ENCODE measurements around the gene ELN.
A peak's percentile ranks its signal among the peaks of the same experiment; 100 is the strongest.

ELN gene

DNA sequence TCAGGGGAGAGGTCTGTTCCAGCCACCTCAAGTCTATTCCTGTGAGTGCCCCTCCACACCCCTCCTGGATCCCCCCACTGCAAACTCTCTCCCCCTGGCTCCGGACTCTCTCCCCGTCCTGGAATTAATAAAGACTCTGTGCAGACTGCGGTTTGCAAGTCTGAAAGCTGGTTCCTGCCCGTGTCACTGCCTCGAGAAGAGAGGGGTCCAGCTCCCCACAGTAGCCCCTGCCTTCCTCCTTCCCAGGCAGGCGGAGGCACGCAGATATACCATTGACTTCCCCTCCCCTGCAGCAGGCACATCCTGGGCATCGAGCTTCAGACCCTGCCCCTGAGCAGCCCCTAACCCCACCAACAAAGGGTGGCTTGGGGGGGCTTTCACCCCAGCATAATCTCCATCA lies 2.2 kb upstream of the ELN start:
- Mint-ChIP-seq H3K27me3 (peaks cover 63% of the 10 kb centered on the region), H3K4me3 (no peak overlapping the region), H3K27ac (no peak overlapping the region), H3K36me3 (ENCODE audit: low read depth) (no peaks in the 10 kb centered on the region), H3K9me3 (no peaks in the 10 kb centered on the region), H3K4me1 (ENCODE audit: low read depth) (peaks cover 11% of the 10 kb centered on the region)
- DNase-seq = no peak

DNA sequence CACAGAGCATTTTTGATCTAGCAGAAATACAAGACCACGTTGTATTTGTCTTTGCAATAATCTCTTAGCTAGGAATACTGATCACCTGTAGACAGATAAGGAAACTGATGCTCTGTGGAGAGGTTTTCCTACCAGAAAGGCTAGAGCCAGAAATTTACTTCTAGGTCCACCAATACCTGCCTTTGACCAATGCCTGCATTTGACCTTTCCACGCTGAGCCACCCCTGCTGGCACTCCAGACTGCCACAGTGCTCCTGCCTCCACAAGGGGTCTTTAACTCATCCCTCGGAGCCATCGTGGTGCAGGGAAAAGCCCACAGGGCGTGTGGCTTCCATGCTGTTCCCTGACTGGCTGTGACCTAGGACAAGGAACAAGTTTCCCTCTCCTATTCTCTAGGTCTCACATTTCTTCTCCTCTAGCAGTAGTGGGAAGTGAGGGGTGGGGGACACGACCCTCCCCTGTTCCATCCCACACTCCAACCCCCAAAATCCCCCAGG lies 1.5 kb upstream of the ELN start:
- no peak for DNase-seq
- H3K36me3 Mint-ChIP-seq (ENCODE audit: low read depth) = no peaks in the 10 kb centered on the region
- peaks cover 11% of the 10 kb centered on the region for H3K4me1 Mint-ChIP-seq (ENCODE audit: low read depth)
- H3K27me3 Mint-ChIP-seq = peaks cover 70% of the 10 kb centered on the region
- H3K9me3 Mint-ChIP-seq = no peaks in the 10 kb centered on the region
- H3K4me3 Mint-ChIP-seq = no peak overlapping the region
- no peak overlapping the region for H3K27ac Mint-ChIP-seq

DNA sequence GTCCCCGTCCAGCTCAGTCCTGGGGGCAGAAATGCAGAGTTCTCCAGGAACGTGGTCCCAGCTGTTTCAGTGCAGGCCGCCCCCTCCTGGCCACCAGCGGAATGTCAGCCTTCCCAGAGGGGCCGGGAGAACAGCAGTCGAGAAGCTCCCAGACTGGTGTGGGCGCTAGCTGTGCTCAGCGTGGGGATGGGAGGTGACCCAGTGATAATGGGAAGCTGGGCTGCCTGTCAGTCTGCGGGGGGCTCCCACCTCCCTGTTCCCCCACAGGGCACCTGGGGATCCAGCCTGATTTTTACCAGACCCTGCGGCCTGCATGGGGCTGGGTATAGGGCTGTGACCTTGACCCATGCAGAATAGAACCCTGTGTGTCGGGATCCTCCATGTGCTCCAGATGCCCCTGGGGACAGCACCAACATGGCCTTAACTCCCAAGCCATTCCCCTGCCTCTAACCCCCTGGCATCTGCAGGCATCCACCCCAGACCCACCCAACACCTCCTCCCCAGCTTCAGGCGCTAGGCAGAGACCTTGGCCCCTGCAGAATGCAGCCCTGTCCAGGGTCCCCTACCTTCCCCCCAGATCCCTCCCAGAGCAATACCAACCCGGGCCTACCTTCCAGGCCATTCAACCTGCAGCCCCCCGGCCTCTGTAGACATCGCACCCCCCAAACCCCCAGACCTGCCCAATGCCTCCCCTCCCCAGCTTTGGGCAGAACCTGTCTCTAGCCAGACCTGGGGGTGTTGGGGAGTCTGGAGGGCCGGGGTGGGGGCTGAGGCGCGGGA lies 880 bp upstream of the ELN start:
- Mint-ChIP-seq H3K27me3 (peaks cover 70% of the 10 kb centered on the region), H3K9me3 (no peaks in the 10 kb centered on the region), H3K27ac (no peak overlapping the region), H3K4me1 (ENCODE audit: low read depth) (peaks cover 11% of the 10 kb centered on the region), H3K4me3 (no peak overlapping the region), H3K36me3 (ENCODE audit: low read depth) (no peaks in the 10 kb centered on the region)
- DNase-seq = peak; percentile 79

DNA sequence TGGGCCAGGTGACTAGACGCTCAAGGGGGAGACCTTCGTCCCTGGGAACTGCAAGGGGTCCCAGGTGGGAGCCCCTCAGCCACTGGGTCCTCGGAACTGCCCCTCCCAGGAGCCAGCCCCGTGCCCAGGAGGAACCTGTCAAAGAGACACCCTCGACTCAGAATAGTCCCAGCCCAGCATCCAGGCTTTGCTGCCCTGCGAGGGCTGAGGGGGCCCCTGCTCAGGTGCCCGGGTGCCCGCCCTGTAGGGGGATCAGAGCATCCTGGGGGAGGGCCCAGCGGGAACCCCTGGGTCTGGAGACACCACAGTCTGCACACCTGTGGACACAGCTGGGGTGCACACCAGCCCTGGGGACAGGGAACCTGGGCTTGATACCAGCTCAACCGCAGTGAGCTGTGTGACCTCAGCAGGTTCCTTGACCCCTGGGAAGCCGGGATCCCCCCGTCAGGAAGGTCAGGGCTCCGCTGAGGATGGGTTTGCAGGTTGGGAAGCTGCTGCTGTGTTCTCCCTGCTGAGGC lies 407 bp downstream of the ELN start:
- Mint-ChIP-seq H3K36me3 (ENCODE audit: low read depth) (no peaks in the 10 kb centered on the region), H3K9me3 (no peaks in the 10 kb centered on the region)

DNA sequence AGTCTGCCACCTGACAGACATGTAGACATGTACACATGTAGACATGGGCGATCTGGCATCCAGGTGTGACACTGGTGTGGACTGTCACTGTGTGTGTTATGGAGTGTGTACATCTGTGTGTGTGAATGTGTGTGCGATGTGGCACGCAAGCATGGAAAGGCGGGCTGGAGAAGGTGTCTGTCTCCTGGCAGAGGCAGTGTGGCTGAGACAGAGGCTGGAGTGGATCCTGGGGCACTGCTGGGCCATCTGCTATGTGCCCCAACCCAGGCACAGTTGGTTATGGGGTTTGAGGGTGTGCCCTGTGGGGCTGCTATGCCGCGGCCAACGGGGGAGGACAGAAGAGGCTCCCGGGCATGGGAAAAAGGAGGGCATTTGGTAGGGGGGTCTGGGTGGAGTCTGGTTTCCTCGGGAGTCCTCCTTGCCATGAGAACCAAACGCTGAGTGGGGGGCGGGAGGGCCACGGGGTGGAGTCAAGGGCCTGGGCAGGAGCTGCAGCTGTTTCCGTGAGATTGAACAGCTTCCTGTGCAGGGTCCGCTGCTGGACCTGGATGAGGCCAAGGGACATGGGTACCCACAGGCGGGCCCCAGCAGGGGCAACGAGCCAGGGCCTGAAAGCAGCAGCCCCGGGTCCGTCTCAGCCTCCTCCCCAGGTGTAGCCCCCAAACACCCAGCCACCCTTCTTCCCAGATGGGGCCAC lies 1.3 kb downstream of the ELN start:
- no peak overlapping the region for H3K4me3 Mint-ChIP-seq
- H3K4me1 Mint-ChIP-seq (ENCODE audit: low read depth) = peaks cover 11% of the 10 kb centered on the region
- H3K27me3 Mint-ChIP-seq = peaks cover 53% of the 10 kb centered on the region

More for the DNA sequence above, 407 bp downstream of the ELN start:
- no peak overlapping the region for H3K27ac Mint-ChIP-seq
- no peak for DNase-seq
- H3K4me3 Mint-ChIP-seq = no peak overlapping the region
- peaks cover 61% of the 10 kb centered on the region for H3K27me3 Mint-ChIP-seq
- H3K4me1 Mint-ChIP-seq (ENCODE audit: low read depth) = peaks cover 11% of the 10 kb centered on the region

DNA sequence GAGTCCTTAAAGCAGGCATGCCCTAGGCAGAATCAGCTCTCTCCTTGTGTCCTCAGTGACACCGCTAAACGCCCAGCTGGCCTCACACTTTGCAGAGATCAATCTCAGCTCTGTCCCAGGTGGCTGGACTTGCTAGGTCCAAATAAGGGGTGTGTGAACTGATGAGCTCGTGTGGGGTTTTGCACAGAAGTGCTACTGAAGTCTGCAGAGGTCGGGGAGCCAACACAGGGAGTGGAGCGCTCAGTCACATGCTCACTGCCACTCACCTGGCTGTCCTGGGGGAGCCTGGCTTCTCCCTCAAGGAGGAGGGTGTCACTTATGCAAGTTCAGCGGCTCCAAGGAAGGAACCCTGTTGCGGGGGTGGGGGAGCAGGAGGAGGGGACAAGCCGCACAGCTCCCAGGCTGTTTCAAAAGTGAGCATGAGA lies 2.0 kb downstream of the ELN start:
- Mint-ChIP-seq H3K4me1 (ENCODE audit: low read depth) (peaks cover 11% of the 10 kb centered on the region), H3K36me3 (ENCODE audit: low read depth) (no peaks in the 10 kb centered on the region), H3K27ac (no peak overlapping the region), H3K4me3 (no peak overlapping the region), H3K27me3 (peaks cover 47% of the 10 kb centered on the region), H3K9me3 (no peaks in the 10 kb centered on the region)
- DNase-seq = no peak

More for the DNA sequence above, 1.3 kb downstream of the ELN start:
- H3K36me3 Mint-ChIP-seq (ENCODE audit: low read depth) = no peaks in the 10 kb centered on the region
- DNase-seq = no peak
- H3K27ac Mint-ChIP-seq = no peak overlapping the region
- H3K9me3 Mint-ChIP-seq = no peaks in the 10 kb centered on the region

DNA sequence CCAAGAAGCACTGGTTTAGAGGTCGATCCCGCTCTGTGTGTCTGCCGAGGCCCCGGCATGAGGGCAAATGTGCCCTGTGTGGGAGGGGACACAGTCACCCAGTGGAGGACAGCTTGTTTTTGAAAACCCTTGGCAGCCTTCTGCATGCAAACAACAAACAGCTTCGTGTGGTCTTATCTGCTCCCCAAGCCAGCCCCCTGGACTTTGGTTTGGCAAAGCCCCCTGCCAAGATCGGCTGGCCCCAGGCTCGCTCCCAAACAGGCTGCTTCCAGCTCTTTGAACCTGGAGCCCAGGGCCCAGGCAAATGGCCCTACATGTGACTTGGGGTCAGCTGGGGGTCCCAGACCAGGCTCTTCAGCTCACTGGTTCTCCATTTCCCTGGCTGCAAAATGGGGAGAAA lies 2.9 kb downstream of the ELN start:
- Mint-ChIP-seq H3K4me3 (no peak overlapping the region), H3K27ac (no peak overlapping the region), H3K4me1 (ENCODE audit: low read depth) (peaks cover 10% of the 10 kb centered on the region), H3K27me3 (peaks cover 38% of the 10 kb centered on the region), H3K36me3 (ENCODE audit: low read depth) (no peaks in the 10 kb centered on the region), H3K9me3 (no peaks in the 10 kb centered on the region)
- no peak for DNase-seq

DNA sequence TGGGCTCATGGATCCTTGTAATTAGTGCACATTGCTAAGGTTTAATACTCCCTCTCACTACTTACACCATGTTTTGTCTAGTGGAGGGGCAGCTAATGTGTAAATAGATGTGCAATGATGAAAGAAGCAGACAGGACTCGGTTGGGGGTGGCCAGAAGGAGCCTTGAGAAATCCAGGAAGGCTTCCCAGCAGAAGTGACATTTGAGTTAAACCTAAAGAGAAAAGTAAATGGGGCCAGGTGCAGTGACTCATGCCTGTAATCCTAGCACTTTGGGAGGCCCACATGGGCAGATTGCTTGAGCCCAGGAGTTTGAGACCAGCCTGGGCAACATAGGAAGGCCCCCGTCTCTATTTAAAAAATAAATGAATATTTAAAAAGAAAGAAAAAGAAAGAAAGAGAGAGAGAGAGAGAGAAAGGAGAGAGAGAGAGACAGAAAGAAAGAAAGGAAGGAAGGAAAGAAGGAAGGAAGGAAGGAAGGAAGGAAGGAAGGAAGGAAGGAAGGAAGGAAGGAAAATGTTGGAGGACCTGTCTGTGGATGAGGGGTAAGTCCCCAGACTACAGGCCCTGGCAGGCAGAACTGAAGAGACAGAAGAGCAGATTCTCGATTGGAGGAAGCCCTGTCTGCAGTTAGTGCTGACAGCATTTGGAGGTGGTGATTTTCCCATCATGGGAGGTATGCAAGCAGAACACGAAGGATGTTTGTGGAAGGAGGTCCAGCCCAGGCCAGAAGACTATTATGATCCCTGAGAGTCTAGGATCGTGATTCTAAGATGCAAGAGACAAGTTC lies 3.6 kb downstream of the ELN start:
- Mint-ChIP-seq H3K27me3 (peaks cover 31% of the 10 kb centered on the region), H3K9me3 (no peaks in the 10 kb centered on the region), H3K4me1 (ENCODE audit: low read depth) (peaks cover 6% of the 10 kb centered on the region), H3K4me3 (no peak overlapping the region), H3K27ac (no peak overlapping the region), H3K36me3 (ENCODE audit: low read depth) (no peaks in the 10 kb centered on the region)
- no peak for DNase-seq

DNA sequence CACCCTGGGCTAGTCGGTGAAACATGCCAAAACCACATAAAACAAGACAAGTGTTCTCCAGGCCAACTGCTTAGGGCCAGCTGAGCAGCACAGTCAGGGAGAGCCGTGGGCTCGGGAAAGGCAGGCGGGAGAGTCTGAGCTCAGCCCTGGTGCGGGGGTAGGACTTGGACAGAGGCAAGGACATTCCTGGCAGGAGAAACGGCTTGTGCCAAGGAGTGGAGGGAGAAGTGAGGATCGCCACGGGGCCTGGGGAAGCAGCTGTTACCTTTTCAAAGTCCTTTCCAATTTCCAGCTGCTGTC lies 4.2 kb downstream of the ELN start:
- Mint-ChIP-seq H3K27ac (no peak overlapping the region), H3K4me1 (ENCODE audit: low read depth) (peaks cover 5% of the 10 kb centered on the region), H3K4me3 (no peak overlapping the region), H3K27me3 (peaks cover 26% of the 10 kb centered on the region), H3K9me3 (no peaks in the 10 kb centered on the region), H3K36me3 (ENCODE audit: low read depth) (no peaks in the 10 kb centered on the region)
- DNase-seq = no peak

DNA sequence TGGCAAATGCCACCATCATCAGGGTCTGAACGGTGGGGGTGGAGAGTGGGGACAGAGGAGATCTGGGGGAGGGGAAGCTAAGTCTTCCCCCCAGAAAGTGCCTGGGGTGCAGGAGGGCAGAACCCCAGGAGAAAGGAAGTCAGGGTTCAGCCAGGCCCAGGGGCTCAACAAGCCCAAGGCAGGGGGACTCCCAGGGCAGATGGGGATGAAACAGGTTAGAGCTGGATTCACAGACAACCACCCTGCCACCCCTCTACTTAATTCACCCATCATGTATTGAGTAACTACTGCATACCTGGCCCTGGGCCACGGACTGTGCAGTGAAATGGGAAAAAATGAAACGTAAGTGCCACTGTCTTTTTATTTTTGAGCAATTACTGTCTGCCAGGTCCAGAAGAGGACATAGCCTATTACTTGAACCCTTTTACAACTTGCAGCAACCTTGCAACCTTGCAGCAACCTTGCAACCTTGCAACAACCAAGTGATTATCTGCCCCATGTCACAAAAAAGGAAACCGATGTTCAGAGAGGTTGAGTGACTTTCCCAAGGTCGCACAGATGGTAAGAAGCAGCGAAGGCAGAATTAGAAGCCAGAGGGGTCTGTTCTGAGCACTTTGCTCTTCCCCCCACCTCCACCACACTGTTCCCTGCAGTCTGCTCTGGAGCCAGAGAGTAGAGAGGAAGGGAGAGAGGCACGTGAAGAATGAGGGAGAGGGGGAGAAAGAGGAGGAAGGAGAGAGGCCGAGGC lies 4.8 kb downstream of the ELN start:
- no peak overlapping the region for H3K4me3 Mint-ChIP-seq
- H3K27ac Mint-ChIP-seq = no peak overlapping the region
- H3K27me3 Mint-ChIP-seq = peaks cover 24% of the 10 kb centered on the region
- H3K36me3 Mint-ChIP-seq (ENCODE audit: low read depth) = no peaks in the 10 kb centered on the region
- no peaks in the 10 kb centered on the region for H3K9me3 Mint-ChIP-seq
- H3K4me1 Mint-ChIP-seq (ENCODE audit: low read depth) = peaks cover 5% of the 10 kb centered on the region
- no peak for DNase-seq

DNA sequence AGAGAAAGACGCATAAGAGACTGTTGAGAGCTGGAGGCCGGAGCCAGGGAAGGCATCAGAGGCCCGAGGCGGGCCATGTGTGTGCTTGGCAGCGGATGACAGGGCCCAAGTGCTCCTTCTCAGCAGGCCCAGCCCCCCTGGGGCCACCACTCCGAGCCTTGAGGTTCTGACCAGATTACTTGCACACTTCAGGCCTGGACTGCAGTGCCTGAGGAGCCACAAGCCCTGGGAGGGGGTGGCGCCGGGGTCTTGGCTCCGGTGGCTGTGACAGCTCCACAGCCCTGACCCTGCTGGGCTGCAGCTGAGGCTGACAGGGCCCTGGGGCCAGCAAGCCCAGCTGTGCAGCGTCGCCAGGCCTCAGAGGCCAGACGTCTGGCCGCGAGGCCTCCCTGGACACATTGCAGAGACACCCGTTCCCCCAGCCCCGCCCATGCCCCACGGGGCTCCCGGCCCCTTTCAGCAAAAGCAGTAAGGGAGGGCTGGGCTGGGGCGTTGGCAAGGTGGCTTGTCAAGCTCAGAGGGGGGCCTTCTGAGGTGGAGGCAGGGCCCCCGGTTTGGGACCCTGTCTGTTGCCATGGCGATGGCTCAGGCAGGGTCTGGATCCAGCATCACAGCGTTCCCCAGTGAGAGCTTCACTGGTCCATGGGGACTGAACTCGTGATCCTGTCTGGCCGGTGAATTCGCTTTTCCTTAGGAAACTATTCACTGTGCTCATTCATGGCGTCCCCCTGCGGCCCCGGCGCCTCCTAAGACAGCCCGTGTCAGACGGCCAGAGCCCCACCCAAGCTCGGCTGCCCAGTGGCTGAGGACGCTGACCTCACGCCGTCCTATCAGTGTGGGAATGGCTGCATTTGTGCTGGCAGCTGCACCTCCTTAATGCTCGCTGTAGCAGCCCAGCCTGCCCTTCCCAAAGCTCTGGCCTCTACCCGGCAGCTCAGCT lies 5.7 kb downstream of the ELN start:
- no peak overlapping the region for H3K27ac Mint-ChIP-seq
- no peaks in the 10 kb centered on the region for H3K9me3 Mint-ChIP-seq
- H3K4me3 Mint-ChIP-seq = no peak overlapping the region
- DNase-seq = no peak
- peaks cover 22% of the 10 kb centered on the region for H3K27me3 Mint-ChIP-seq
- H3K4me1 Mint-ChIP-seq (ENCODE audit: low read depth) = peaks cover 5% of the 10 kb centered on the region
- no peaks in the 10 kb centered on the region for H3K36me3 Mint-ChIP-seq (ENCODE audit: low read depth)

DNA sequence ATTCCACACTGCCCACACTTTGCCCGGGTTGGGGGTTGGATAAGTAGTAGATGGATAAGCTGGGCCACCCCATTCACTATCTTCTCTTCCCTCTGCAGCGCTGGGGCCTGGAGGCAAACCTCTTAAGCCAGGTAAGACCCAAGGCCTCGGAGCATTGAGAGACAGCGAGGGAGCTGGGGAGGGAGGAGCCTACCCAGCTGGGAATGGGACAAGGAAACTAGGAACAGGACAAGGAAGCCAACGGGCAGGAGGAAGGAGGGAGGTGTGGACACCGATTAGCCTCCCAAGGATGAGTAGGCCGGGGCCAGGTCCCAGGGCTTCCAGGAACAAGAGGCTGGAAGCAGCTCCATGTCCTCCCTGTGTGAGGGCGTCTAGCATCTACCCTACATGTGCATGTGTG lies 9.6 kb downstream of the ELN start:
- H3K27ac Mint-ChIP-seq = no peak overlapping the region
- H3K4me3 Mint-ChIP-seq = no peak overlapping the region
- H3K27me3 Mint-ChIP-seq = no peaks in the 10 kb centered on the region
- no peaks in the 10 kb centered on the region for H3K36me3 Mint-ChIP-seq (ENCODE audit: low read depth)
- no peaks in the 10 kb centered on the region for H3K4me1 Mint-ChIP-seq (ENCODE audit: low read depth)
- DNase-seq = no peak
- no peaks in the 10 kb centered on the region for H3K9me3 Mint-ChIP-seq

DNA sequence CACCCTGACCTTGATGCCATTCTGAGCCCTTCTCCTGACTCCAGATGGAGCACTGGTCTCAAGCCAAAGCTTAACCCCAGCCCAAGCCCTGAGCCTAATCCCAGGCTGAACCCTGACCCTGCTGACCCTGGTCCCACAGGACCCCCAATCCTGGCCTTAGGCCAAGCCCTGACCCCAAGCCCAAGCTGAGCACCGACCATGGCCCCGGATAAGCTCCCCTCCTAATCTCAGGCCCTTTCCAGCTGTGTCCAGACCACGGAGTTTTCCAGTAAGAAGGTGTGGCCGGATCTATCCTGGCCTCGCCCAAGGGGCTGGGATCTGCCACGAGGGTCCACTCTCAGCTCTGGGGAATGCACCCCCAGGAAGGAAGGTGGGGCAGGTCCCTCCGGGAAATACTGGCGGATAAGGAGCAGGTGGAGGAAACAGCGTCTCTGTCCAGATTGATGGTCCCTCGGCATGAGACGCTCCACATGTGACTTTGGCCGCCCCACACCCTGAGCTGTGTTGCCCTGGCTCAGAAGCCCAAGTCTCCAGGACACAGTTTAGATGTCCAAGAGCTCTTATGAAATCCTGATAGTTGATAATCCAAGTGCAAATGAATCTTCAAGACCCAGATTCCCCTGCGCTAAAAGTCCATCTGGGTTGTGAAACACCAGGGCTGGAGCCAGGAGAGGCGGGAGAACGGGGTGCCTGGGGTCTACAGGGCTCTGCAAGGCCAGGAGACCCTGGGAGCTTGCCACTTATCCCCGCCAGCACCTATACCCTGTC lies 10.4 kb downstream of the ELN start:
- no peaks in the 10 kb centered on the region for H3K27me3 Mint-ChIP-seq
- no peaks in the 10 kb centered on the region for H3K4me1 Mint-ChIP-seq (ENCODE audit: low read depth)
- H3K27ac Mint-ChIP-seq = no peak overlapping the region

More for the DNA sequence above, 10.4 kb downstream of the ELN start:
- H3K36me3 Mint-ChIP-seq (ENCODE audit: low read depth) = no peaks in the 10 kb centered on the region
- DNase-seq = no peak
- H3K9me3 Mint-ChIP-seq = no peaks in the 10 kb centered on the region
- no peak overlapping the region for H3K4me3 Mint-ChIP-seq
